ENCODE data around the gene CACNA1G.

CACNA1G gene

DNA sequence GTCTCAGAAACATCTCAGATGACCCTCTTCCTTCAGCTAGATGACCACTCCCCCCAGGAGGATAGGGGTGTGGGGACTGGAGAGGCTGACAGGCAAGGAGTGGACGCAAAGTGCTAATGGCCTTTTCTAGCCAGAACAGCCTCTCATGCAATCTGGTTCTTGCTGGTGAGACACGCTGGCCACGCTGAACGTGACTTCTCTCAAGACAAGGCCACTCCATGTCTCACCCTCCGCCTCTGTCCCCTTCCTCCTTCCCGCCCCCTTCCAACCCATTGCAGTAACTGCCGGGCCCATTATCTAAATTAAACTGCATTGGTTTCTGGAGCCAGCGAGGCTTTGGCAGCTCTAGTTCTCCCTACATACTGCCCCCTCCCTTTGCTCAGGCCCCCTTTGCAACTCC, 9.5 kb downstream of the CACNA1G start:
- TF ChIP-seq, protein P1, sequence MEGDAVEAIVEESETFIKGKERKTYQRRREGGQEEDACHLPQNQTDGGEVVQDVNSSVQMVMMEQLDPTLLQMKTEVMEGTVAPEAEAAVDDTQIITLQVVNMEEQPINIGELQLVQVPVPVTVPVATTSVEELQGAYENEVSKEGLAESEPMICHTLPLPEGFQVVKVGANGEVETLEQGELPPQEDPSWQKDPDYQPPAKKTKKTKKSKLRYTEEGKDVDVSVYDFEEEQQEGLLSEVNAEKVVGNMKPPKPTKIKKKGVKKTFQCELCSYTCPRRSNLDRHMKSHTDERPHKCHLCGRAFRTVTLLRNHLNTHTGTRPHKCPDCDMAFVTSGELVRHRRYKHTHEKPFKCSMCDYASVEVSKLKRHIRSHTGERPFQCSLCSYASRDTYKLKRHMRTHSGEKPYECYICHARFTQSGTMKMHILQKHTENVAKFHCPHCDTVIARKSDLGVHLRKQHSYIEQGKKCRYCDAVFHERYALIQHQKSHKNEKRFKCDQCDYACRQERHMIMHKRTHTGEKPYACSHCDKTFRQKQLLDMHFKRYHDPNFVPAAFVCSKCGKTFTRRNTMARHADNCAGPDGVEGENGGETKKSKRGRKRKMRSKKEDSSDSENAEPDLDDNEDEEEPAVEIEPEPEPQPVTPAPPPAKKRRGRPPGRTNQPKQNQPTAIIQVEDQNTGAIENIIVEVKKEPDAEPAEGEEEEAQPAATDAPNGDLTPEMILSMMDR (IDR thresholded peaks at IDR 0.05; ENCODE audit: low read depth, low read length): no peak
- no peak for DNase-seq (ENCODE audit: extremely low read depth, low read depth)

DNA sequence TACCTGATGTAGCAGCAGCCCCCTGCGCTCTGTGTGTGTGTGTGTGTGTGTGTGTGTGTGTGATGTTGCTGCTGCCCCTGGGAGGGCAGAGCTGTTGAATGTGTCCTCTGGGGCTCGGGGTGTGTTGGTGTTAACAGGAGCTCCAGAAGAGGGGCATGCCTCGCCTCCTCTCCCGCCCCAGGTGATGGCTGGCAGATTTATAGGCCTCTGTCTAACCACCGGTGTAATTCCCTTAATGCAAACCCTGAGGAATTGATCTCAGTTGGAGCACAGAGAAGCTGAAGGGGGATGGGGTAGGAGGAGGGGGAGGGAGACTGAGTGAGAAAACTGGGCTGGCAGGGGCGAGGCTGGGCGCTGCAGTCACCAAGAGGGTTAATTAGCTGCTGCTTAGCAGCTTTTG, 10.0 kb downstream of the CACNA1G start:
- no peak for DNase-seq (ENCODE audit: extremely low read depth, low read depth)
- TF ChIP-seq, protein P1 (IDR thresholded peaks at IDR 0.05; ENCODE audit: low read depth, low read length): no peak

DNA sequence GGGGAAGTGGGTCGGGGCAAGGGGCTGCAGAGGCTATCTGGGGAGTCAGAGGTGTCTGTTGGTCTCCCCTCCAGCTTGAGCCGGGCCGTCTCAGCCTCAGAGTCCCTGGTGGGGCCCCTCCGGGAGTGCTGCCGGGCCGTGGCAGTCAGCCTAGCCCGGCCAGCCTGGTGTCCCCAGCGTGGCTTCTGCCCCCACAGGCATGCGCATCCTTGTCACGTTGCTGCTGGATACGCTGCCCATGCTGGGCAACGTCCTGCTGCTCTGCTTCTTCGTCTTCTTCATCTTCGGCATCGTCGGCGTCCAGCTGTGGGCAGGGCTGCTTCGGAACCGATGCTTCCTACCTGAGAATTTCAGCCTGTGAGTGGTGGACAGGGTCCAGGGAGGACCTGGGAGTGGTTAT, 11.2 kb downstream of the CACNA1G start:
- DNase-seq (ENCODE audit: extremely low read depth, low read depth): no peak

DNA sequence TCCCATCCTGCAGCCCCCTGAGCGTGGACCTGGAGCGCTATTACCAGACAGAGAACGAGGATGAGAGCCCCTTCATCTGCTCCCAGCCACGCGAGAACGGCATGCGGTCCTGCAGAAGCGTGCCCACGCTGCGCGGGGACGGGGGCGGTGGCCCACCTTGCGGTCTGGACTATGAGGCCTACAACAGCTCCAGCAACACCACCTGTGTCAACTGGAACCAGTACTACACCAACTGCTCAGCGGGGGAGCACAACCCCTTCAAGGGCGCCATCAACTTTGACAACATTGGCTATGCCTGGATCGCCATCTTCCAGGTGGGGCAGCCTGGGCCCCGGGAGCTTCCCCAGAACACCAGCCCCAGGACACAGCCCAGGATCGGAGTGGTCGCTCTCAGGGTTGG, 12.0 kb downstream of the CACNA1G start:
- no peak for DNase-seq (ENCODE audit: extremely low read depth, low read depth)
- TF ChIP-seq, protein P1 (IDR thresholded peaks at IDR 0.05; ENCODE audit: low read depth, low read length): no peak

More for the DNA sequence above, 11.2 kb downstream of the CACNA1G start:
- TF ChIP-seq, protein P1 (IDR thresholded peaks at IDR 0.05; ENCODE audit: low read depth, low read length): no peak

DNA sequence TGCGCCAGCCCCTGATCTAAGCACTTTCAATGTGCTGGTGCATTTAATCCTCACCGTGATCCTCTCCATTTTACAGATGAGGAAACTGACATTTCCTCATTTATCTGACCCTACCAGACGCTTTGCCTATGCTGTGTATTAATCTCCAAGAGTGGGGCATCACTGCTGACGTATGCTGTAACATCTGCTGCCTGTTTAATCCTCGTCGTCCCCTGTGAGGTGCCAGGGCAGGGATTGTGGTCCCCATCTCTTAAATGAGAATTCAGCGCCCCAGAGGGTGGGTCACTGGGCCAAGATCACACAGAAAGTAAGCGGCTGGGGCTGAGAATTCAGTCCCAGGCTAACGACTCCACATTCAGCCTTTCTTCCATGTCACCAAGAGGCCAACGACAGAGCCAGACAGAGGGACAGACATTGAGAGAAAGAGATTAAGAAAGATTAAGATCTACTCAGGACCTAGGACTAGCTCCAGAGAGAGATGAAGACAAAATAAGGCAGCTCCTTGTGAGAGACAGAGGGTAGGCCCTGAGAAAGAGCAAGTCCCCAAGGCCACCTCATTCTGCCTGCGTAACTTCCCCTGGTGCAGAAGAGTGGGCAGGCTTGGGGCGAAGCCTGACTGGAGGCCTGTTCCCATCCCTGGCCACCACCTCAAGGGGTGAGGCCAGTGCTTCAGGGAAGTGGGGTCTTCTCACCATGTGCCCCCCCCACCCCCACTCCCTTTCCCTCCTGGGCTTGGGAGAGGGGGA, 13.5 kb downstream of the CACNA1G start:
- TF ChIP-seq, protein P1 (IDR thresholded peaks at IDR 0.05; ENCODE audit: low read depth, low read length): no peak
- DNase-seq (ENCODE audit: extremely low read depth, low read depth): no peak

DNA sequence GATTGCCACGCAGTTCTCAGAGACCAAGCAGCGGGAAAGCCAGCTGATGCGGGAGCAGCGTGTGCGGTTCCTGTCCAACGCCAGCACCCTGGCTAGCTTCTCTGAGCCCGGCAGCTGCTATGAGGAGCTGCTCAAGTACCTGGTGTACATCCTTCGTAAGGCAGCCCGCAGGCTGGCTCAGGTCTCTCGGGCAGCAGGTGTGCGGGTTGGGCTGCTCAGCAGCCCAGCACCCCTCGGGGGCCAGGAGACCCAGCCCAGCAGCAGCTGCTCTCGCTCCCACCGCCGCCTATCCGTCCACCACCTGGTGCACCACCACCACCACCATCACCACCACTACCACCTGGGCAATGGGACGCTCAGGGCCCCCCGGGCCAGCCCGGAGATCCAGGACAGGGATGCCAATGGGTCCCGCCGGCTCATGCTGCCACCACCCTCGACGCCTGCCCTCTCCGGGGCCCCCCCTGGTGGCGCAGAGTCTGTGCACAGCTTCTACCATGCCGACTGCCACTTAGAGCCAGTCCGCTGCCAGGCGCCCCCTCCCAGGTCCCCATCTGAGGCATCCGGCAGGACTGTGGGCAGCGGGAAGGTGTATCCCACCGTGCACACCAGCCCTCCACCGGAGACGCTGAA, 15.2 kb downstream of the CACNA1G start:
- TF ChIP-seq, protein P1 (IDR thresholded peaks at IDR 0.05; ENCODE audit: low read depth, low read length): no peak
- no peak for DNase-seq (ENCODE audit: extremely low read depth, low read depth)

DNA sequence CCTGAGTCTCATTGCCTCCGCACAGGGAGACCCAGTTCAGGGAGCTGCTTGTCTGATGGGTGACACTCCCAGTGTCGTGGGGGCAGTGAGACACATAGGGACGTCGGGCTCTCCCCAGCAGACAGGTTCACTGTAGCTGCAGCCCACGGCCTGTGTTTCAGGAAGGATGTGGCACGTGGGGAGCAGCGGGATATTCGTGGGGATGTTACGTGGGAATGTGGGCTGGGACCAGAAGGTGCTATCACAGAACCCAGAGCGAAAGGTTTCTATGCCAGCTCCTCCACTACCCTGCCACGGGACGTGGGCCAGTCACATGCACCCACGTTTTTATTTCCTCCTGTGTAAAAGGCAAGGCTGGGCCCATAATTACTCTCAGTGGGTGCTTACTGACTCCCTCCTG, 16.3 kb downstream of the CACNA1G start:
- DNase-seq (ENCODE audit: extremely low read depth, low read depth): no peak
- TF ChIP-seq, protein P1 (IDR thresholded peaks at IDR 0.05; ENCODE audit: low read depth, low read length): no peak

Measured in AG09319 (cell line).